ENCODE data around the gene TYROBP. TPM values are rescaled to one million over a fixed set of nuclear protein-coding genes. Genes with fewer than 3 reads are reported as not detected.

The TYROBP gene
- total and polyA plus RNA-seq, 2 of the 8 experiments (the other 6 are each of a cell fraction or from before 2014, with no cell fraction given), result 0.18 TPM; not detected in 1

GRCh38 chr19:35939307-35940077, 31.4 kb upstream of the TYROBP start:
- Histone ChIP-seq H3K23me2 (ENCODE audit: low read depth, low read length) (peaks cover 15% of the 10 kb centered on the region; the same call in 1 of the 2 replicates), H2BK120ac (replicated peaks; ENCODE audit: low read depth, low read length) (no peak overlapping the region), H4K20me1 (replicated peaks in 1 of 2; ENCODE audit: control insufficient read depth in 1 of 2, insufficient read depth in 2 of 2, low read length in 2 of 2) (peaks cover 0 to 20% of the 10 kb centered on the region in 2 experiments), H3K14ac (ENCODE audit: insufficient read length) (no peak overlapping the region), H3K9ac (replicated peaks in 1 of 4; ENCODE audit: extremely low read depth in 1 of 4, low read depth in 3 of 4, low read length in 3 of 4) (no peak overlapping the region), H3K27me3 (replicated peaks in 1 of 4; ENCODE audit: control insufficient read depth in 3 of 4, extremely low read depth in 1 of 4, insufficient read depth in 3 of 4, low read length in 3 of 4) (no peaks in the 10 kb centered on the region; a peak in 1 of 7 replicates), H3K18ac (ENCODE audit: extremely low read depth, low read length) (no peak overlapping the region), H3K79me1 (ENCODE audit: low read depth, low read length) (peaks cover 2% of the 10 kb centered on the region; the same call in 1 of the 2 replicates), H3K4ac (replicated peaks; ENCODE audit: insufficient read length, low read depth, low read length) (no peak overlapping the region), H3K23ac (ENCODE audit: insufficient read length) (no peak overlapping the region), H2BK12ac (ENCODE audit: low read depth, low read length) (no peak overlapping the region), H4K5ac (ENCODE audit: insufficient read length, low read depth, low read length) (no peak overlapping the region), H3K4me1 (replicated peaks in 1 of 4; ENCODE audit: control insufficient read depth in 3 of 4, insufficient read depth in 4 of 4, low read length in 3 of 4) (peaks cover 0 to 13% (median 3%) of the 10 kb centered on the region in 4 experiments; a peak in 4 of 7 replicates), H3K27ac (ENCODE audit: low read depth, low read length) (no peak overlapping the region), H3K79me2 (ENCODE audit: control insufficient read depth in 1 of 2, insufficient read depth in 2 of 2, low read length in 2 of 2) (peaks cover 0 to 6% of the 10 kb centered on the region in 2 experiments; a peak in 1 of 4 replicates), H2AFZ (ENCODE audit: low read length) (no peak overlapping the region), H3K4me2 (ENCODE audit: insufficient read depth in 1 of 2, low read depth in 2 of 2, low read length in 2 of 2) (no peak overlapping the region; a peak in 1 of 4 replicates), H2BK20ac (ENCODE audit: low read length) (no peak overlapping the region), H3K4me3 (ENCODE audit: extremely low read depth in 1 of 4, insufficient read depth in 2 of 4, low read depth in 3 of 4, low read length in 4 of 4) (no peak overlapping the region), H3K9me3 (ENCODE audit: insufficient read depth in 2 of 2, low read depth in 1 of 2, low read length in 1 of 2) (no peaks in the 10 kb centered on the region), H3K36me3 (ENCODE audit: control insufficient read depth in 2 of 4, insufficient read depth in 4 of 4, low read length in 3 of 4) (peaks cover 0 to 15% (median 1%) of the 10 kb centered on the region in 4 experiments; a peak in 1 of 8 replicates), H4K91ac (replicated peaks; ENCODE audit: insufficient read length, low read length) (no peak overlapping the region), H4K8ac (ENCODE audit: extremely low read depth, insufficient read depth, low read length) (no peak overlapping the region), H2BK15ac (ENCODE audit: low read length) (no peak overlapping the region), H2BK5ac (ENCODE audit: low read depth, low read length) (no peak overlapping the region), H2AK5ac (ENCODE audit: low read depth, low read length) (no peak overlapping the region), H3K56ac (replicated peaks; ENCODE audit: insufficient read length, low read depth, low read length) (no peak overlapping the region)
- POLR2A ChIA-PET (ENCODE audit: partially characterized antibody), result no interaction called here
- CTCF ChIA-PET (ENCODE audit: partially characterized antibody), result interaction anchor here (1.0 to 1.2 kb wide), 4 partner anchors 9 to 55 kb away, joined by 3 read pairs; no protein-coding TSS in a partner anchor
- whole genome bisulfite sequencing, 2 experiments (ENCODE audit: extremely low coverage in 1 of 2, insufficient coverage in 1 of 2, insufficient read length in 1 of 2, insufficient replicate concordance in 2 of 2, low coverage in 1 of 2, low lambda C conversion rate in 2 of 2, missing lambda C conversion rate in 1 of 2), result 90% methylated on average over 55 of the region's 55 CpGs; no CpG with 5 or more reads in 1 of the 2 experiments
- no peak for FAIRE-seq
- DNase-seq (ENCODE audit: low read depth in 1 of 2, low spot score in 2 of 2), result no peak
- TF ChIP-seq SP4 (IDR thresholded peaks at IDR 0.05; ENCODE audit: low read length), result no peak
- TF ChIP-seq RFX5 (IDR thresholded peaks at IDR 0.05; ENCODE audit: borderline replicate concordance, low read depth, low read length), result no peak
- TF ChIP-seq RAD21 (IDR thresholded peaks at IDR 0.05 in 1 of 2, conservative IDR thresholded peaks at IDR 0.05 in 1 of 2; ENCODE audit: low read depth in 2 of 2, low read length in 2 of 2), result no peak
- no peak for TF ChIP-seq NRF1 (IDR thresholded peaks at IDR 0.05; ENCODE audit: low read depth, low read length)
- no peak for TF ChIP-seq BACH1 (IDR thresholded peaks at IDR 0.05; ENCODE audit: low read length)

All from H1 (cell line).